RPMI8226 (cell line): Measurements from ENCODE around the gene ZNF311.

Experiments
- DNase-seq: peaks from one replicate; pipeline ENCODE4 v3.0.0-alpha.2; 2015

ZNF311 gene

DNA sequence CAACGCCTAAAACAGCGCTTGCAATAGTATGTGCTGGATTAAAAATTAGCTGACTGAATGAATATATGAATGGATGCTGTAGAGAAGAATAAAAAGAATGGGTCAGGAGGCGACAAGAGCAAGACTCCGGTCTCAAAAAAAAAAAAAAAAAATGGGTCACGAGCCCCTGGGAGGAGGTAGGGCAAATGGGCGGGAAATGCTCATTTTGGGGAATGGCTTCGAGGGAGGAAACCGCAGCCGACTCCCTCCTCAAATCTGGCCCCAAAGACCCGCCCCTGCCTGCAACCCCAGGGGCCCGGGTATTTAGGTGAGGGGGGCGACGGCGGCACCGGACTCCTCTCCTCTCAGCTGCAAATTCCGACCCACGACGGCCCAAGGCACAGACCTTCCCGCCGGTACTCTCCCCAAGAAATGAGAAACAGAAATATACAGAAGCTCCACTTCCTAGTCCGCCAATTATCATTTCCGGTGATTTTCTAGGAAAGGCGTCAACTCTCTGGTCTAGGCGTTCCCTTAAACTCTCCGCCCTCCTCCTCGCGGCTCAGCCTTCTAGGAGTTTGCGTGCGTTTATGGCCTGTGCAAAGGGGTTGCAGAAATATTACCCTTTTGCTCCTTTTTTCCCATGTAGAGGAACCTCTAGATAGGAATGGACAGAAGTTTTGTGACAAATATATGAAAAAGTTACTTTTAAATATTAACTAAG is at the start of gene ZNF311:
TSS of gene ZNF311 (minus strand) at position 133 of the 703 bp plus-strand sequence. CDS start 1,361 bp downstream, outside the sequence.
- peak; percentile 40 for DNase-seq

- DNase-seq = no peak
These were observed 46.6 kb upstream of the ZNF311 start for GRCh38 chr6:29051680-29052079.

- DNase-seq = no peak
These were observed 40.0 kb upstream of the ZNF311 start, which contains the start of gene OR2W1 for GRCh38 chr6:29045075-29045474. TSS of gene OR2W1 (minus strand) at chr6:29045175. CDS start at chr6:29045175, 0 bp downstream.

DNA sequence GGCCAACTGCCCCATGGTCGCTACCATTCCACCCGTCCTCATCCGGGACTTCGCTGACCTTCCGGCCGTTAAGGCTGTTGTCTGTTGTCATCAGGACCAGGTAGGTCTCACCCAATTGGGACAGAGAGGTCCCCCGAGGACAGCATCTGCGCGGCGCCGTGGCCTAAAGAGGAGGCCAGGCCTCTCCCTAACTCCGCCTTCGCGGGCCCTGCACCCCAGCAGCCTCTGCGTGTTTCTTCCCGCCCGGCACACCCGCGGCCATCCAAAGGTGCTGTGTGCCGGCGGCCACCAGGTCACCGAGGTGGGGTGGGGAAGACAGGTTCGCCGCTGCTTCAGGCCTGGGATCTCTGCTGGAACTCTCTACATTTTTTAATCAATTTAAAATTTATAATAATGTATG is 30.8 kb upstream of the ZNF311 start:
- no peak for DNase-seq

DNA sequence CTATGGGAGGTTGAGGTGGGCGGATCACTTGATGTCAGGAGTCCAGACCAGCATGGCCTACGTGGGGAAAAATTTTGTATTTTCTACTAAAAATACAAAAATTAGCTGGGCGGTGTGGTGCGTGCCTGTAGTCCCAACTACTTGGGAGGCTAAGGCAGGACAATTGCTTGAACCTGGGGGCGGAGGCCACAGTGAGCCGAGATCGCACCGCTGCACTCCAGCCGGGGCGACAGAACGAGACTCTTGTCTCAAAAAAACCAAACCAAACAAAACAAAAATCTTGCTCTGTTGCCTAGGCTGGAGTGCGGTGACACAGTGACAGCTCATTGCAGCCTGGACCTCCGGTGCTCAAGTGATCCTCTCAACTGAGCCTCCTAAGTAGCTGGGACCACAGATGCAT is 23.7 kb upstream of the ZNF311 start:
- no peak for DNase-seq

GRCh38 chr6:29025927-29026585 is 20.9 kb upstream of the ZNF311 start:
- DNase-seq = no peak

DNA sequence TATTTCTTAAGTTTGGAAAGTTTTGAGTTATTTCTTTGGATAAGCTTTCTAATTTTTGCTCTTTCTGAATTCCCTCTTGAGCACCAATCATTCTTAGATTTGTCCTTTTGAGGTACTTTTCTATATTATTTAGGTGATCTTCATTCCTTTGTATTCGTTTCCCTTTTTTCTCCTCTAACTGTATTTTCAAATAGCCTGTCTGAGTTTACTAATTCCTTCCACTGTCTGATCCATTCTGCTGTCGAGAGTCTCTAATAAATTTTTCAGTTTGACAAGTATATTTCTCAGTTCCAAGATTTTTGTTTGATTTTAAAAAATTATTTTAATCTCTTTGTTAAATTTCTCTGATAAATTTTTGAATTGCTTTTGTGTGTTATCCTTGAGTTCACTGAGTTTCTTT is 16.3 kb upstream of the ZNF311 start:
- DNase-seq = no peak

GRCh38 chr6:29019629-29020028 is 14.5 kb upstream of the ZNF311 start:
- DNase-seq = no peak

DNA sequence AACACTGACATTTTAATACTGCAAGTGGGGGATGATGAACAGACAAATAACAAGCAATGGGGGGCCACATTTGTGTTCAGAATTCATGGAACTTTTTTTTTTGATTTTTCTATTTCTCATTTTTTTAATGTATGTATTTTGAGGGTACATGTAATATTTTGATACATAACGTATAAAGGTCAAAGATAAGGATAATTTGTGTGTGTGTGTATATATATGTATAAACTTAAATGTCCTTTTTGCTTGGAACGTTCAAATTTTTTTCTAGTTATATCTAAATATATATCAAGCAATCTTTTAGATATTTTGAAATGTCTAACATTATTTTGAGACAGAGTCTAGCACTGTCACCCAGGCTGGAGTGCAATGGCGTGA is 12.3 kb upstream of the ZNF311 start:
- no peak for DNase-seq

DNA sequence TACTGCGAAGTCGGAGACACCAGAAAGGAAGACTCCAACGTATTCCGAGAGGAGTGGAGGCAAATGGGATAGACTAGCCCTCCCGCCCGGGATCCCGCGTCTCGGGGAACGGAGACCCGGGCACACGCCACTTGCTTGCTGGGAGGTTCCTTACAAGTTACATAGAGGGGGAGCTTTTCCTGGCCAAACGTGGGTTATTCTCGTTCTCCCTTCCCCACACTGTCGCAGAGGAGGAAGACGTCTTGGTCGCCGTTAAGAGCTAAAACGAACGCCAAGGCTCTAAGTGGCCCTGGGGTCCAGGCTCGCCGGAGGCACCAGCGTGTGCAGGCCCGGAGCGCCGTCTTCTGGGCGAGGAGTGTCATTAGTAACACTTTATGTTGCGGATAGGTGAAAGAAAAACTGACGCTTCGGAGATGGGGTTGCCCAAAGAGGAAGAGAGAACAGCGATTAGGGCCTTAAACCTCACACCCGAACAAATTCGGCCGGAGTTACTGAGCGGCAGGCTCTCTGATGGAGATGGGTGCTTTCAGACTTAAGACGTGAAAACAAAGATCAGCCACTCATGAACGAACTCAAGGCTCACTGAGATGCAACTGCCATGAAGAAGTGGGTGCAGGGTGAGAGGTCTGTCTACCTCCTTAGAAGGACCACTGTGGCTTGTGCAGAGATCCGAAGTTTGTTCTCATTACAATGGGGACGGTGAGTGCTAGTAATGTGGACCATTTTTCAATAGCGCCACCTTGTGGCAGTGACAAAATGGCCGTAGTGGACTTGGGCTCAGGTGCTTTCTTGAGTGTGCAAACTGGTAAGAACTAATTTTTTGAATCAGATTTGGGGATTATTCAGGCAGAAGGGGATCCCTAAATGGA is 11.7 kb upstream of the ZNF311 start:
- peak; percentile 88 for DNase-seq

GRCh38 chr6:29014729-29015608 is 9.9 kb upstream of the ZNF311 start:
- no peak for DNase-seq

- DNase-seq = peak; percentile 16
These were observed 6.2 kb upstream of the ZNF311 start for GRCh38 chr6:29011276-29011734.

- no peak for DNase-seq
These were observed 4.2 kb upstream of the ZNF311 start for GRCh38 chr6:29009358-29009757.

- DNase-seq = no peak
These were observed 3.0 kb upstream of the ZNF311 start for GRCh38 chr6:29008089-29008488.

DNA sequence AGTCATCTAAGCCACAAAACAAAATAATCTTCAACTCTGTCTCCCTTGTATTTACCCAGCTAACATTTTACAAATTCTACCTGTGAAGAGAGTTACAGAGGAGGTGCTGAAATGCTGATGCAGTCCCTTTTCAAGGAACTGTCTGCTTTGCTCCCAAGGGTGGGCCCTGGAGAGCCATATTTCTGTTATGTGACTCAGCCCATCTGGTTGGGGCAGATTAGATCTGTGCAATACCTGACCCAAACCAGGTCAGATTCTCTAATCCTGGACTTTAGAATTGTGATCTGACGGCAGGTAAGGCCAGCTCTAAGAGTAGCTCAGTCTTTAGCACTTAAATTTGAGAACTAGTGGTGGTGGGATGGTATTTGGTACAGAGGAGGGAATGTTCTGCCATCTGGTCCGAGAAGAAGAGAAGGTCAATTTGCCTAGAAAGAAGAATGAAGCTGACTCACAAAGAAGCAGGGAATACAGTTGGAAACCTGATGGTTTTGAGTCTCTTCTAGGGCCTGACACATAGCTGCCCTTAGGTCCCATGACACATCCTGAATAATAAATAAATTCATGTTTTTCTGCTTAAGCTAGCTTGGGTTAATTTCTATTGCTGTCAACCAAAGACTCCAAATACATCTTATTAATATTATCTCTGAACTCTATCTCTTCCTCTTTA is 8.1 kb downstream of the ZNF311 start:
- no peak for DNase-seq

GRCh38 chr6:28995093-28995650 is 9.9 kb downstream of the ZNF311 start:
- DNase-seq = no peak

DNA sequence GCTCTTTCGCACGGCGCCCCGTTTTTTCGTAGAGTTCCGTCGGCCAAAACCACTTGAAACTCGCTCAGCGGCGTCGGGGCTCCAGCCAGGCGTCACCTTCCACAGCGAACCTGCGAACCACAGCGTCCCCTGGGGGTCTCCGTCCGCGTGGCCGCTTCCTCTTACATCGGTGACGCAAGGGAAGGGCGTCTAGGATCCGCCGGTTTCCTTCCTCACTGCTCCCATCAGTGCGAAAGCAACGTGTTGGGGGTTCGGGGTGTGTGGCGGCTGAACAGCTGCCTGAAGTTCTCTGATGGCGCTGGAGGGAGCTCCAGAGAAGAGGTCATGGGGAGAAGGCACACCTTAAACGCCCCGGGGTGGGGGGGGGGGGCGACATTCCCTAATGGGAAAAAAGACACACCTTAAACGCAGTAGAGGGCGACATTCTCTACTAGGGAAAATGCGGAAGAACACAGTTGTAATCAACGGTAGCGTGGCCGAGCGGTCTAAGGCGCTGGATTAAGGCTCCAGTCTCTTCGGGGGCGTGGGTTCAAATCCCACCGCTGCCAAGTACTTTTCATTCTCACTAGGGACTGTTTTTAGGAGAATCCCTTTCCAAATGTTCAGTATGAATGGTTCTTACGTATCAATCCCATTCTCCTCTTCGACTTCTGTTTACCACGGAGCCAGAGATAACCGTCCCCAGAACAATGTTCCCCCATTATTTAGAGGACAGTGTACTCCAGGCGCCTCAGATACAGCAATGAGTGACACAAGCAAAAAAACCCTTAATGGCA is 16.4 kb downstream of the ZNF311 start:
- no peak for DNase-seq

- DNase-seq = no peak
These were observed 19.5 kb downstream of the ZNF311 start for GRCh38 chr6:28985462-28986164.

DNA sequence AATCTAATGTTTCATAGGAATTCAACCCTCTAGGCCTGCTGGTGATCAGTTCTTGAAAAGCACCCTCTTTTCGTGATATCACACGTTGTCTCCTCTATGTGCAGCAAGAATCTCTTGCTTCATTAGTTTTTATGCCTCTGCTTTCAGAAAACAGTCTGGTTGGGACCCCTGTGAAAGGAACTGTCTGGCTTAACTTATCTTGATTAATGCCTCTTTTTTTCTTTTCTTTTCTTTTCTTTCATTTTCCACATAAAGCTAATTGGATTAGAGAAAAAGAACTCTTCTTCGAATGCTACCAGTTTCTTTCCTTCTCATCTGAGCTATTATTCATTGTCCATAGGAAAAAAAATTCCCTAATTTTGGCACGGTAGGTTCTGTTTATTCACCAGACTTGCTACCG is 21.3 kb downstream of the ZNF311 start:
- no peak for DNase-seq
